HEK293 (cell line): ENCODE results near the gene TTC23.

Experiments used
- TRIM28 ChIP-seq: IDR thresholded peaks from 2 replicates; pipeline ENCODE4 v1.6.1; 2011; ENCODE audit warnings: low read length, control low read depth, borderline replicate concordance
- ZNF10 ChIP-seq: fragments of 450-650 bp; formaldehyde crosslinking; IDR thresholded peaks from 2 replicates; pipeline ENCODE4 v1.5.1; 2017; ENCODE audit warnings: missing biosample characterization, missing genetic modification characterization
- ZNF138 ChIP-seq: fragments of 450-650 bp; formaldehyde crosslinking; IDR thresholded peaks from 2 replicates; pipeline ENCODE4 v1.5.1; 2016; ENCODE audit warnings: missing biosample characterization, missing genetic modification characterization, borderline replicate concordance
- ZNF530 ChIP-seq: fragments of 450-650 bp; formaldehyde crosslinking; IDR thresholded peaks from 2 replicates; pipeline ENCODE4 v1.5.1; 2016; ENCODE audit warnings: low read depth, missing biosample characterization, missing genetic modification characterization
- ZNF707 ChIP-seq: fragments of 450-650 bp; formaldehyde crosslinking; IDR thresholded peaks from 2 replicates; pipeline ENCODE4 v1.5.1; 2016; ENCODE audit warnings: missing biosample characterization, missing genetic modification characterization
- ZNF768 ChIP-seq: fragments of 450-650 bp; formaldehyde crosslinking; IDR thresholded peaks from 2 replicates; pipeline ENCODE4 v1.5.1; 2018; ENCODE audit warnings: missing biosample characterization, mild to moderate bottlenecking, missing genetic modification characterization
- TF ChIP-seq, protein P1 (sequence below): fragments of 450-650 bp; IDR thresholded peaks from 2 replicates; pipeline ENCODE4 v1.5.1; 2018; ENCODE audit warnings: missing biosample characterization, mild to moderate bottlenecking, missing genetic modification characterization
- TF ChIP-seq, protein P2 (sequence below): fragments of 450-650 bp; formaldehyde crosslinking; IDR thresholded peaks from 2 replicates; pipeline ENCODE4 v1.5.1; 2016; ENCODE audit warnings: missing biosample characterization, missing genetic modification characterization
- TF ChIP-seq, protein P3 (sequence below): fragments of 450-650 bp; formaldehyde crosslinking; IDR thresholded peaks from 2 replicates; pipeline ENCODE4 v1.5.1; 2016; ENCODE audit warnings: missing biosample characterization, missing genetic modification characterization

DNA sequence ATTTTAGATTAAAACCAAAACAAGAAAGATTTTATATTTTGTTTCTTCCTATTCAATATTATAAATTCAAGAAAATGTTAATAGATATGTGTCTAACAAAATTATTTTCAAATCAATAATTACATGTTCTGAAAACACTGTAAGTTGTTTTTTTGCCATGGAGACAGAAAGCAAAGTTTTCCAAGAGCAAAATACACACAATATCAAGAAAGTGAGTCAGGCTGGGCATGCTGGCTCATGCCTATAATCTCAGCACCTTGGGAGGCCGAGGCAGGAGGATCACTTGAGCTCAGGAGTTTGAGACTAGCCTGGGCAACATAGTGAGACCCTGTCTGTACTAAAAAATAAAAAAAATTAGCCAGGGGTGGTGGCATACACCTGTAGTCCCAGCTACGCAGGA lies 71.7 kb downstream of the TTC23 start:
- TF ChIP-seq, protein P1, sequence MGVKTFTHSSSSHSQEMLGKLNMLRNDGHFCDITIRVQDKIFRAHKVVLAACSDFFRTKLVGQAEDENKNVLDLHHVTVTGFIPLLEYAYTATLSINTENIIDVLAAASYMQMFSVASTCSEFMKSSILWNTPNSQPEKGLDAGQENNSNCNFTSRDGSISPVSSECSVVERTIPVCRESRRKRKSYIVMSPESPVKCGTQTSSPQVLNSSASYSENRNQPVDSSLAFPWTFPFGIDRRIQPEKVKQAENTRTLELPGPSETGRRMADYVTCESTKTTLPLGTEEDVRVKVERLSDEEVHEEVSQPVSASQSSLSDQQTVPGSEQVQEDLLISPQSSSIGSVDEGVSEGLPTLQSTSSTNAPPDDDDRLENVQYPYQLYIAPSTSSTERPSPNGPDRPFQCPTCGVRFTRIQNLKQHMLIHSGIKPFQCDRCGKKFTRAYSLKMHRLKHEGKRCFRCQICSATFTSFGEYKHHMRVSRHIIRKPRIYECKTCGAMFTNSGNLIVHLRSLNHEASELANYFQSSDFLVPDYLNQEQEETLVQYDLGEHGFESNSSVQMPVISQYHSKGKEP (tag by site-specific recombination) = no peak
- TF ChIP-seq, protein P2, sequence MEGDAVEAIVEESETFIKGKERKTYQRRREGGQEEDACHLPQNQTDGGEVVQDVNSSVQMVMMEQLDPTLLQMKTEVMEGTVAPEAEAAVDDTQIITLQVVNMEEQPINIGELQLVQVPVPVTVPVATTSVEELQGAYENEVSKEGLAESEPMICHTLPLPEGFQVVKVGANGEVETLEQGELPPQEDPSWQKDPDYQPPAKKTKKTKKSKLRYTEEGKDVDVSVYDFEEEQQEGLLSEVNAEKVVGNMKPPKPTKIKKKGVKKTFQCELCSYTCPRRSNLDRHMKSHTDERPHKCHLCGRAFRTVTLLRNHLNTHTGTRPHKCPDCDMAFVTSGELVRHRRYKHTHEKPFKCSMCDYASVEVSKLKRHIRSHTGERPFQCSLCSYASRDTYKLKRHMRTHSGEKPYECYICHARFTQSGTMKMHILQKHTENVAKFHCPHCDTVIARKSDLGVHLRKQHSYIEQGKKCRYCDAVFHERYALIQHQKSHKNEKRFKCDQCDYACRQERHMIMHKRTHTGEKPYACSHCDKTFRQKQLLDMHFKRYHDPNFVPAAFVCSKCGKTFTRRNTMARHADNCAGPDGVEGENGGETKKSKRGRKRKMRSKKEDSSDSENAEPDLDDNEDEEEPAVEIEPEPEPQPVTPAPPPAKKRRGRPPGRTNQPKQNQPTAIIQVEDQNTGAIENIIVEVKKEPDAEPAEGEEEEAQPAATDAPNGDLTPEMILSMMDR (tag by site-specific recombination) = no peak
- TF ChIP-seq ZNF707 = no peak
- no peak for TF ChIP-seq ZNF530 (tag by site-specific recombination)
- TF ChIP-seq, protein P3, sequence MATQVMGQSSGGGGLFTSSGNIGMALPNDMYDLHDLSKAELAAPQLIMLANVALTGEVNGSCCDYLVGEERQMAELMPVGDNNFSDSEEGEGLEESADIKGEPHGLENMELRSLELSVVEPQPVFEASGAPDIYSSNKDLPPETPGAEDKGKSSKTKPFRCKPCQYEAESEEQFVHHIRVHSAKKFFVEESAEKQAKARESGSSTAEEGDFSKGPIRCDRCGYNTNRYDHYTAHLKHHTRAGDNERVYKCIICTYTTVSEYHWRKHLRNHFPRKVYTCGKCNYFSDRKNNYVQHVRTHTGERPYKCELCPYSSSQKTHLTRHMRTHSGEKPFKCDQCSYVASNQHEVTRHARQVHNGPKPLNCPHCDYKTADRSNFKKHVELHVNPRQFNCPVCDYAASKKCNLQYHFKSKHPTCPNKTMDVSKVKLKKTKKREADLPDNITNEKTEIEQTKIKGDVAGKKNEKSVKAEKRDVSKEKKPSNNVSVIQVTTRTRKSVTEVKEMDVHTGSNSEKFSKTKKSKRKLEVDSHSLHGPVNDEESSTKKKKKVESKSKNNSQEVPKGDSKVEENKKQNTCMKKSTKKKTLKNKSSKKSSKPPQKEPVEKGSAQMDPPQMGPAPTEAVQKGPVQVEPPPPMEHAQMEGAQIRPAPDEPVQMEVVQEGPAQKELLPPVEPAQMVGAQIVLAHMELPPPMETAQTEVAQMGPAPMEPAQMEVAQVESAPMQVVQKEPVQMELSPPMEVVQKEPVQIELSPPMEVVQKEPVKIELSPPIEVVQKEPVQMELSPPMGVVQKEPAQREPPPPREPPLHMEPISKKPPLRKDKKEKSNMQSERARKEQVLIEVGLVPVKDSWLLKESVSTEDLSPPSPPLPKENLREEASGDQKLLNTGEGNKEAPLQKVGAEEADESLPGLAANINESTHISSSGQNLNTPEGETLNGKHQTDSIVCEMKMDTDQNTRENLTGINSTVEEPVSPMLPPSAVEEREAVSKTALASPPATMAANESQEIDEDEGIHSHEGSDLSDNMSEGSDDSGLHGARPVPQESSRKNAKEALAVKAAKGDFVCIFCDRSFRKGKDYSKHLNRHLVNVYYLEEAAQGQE (tag by site-specific recombination) = no peak
- TF ChIP-seq TRIM28 = no peak
- no peak for TF ChIP-seq ZNF10
- no peak for TF ChIP-seq ZNF138 (tag by site-specific recombination)
- TF ChIP-seq ZNF768 (tag by site-specific recombination) = no peak
